H1 (cell line): ENCODE results near the gene ITIH1. TPM values are rescaled to one million over a fixed set of nuclear protein-coding genes. Genes with fewer than 3 reads are reported as not detected.

Experiments used
- CTCF ChIA-PET: fragments of 300-600 bp; sonication (Branson Sonifier 250); formaldehyde crosslinking; loops from one replicate; lab custom pipeline; 2021; ENCODE audit not compliant: partially characterized antibody; lab: Charles Lee
- POLR2A ChIA-PET: fragments of 300-600 bp; sonication (Branson Sonifier 250); formaldehyde crosslinking; loops from one replicate; lab custom pipeline; 2021; ENCODE audit warnings: inconsistent platforms; ENCODE audit not compliant: partially characterized antibody; lab: Charles Lee
- DNase-seq, 2 experiments: peaks; one replicate each; pipeline versions ENCODE4 v3.0.0 to v3.0.0-alpha.2; 2010 to 2022; ENCODE audit warnings: low spot score in 2 of 2, low read depth in 1 of 2, mixed read lengths in 1 of 2
- FAIRE-seq: peaks from 2 replicates; lab custom pipeline; 2011; peaks lifted over from hg19 to GRCh38; lab: Jason Lieb, UNC
- H2AFZ ChIP-seq: 2 replicates; pipeline ENCODE4 v1.8.1; 2012; ENCODE audit warnings: low read length, inconsistent platforms
- H2AK5ac ChIP-seq: 2 replicates; pipeline ENCODE4 v1.6.1; 2013; ENCODE audit warnings: low read depth, low read length
- H2BK120ac ChIP-seq: replicated peaks from 2 replicates; pipeline ENCODE3; 2013; ENCODE audit warnings: low read depth, low read length, inconsistent platforms
- H2BK12ac ChIP-seq: 2 replicates; pipeline ENCODE4 v1.6.1; 2013; ENCODE audit warnings: low read depth, low read length
- H2BK15ac ChIP-seq: 2 replicates; pipeline ENCODE4 v1.6.1; 2013; ENCODE audit warnings: low read length
- H2BK20ac ChIP-seq: 2 replicates; pipeline ENCODE4 v1.6.1; 2013; ENCODE audit warnings: low read length
- H2BK5ac ChIP-seq: 2 replicates; pipeline ENCODE4 v1.6.1; 2013; ENCODE audit warnings: low read depth, low read length
- H3K14ac ChIP-seq: 2 replicates; pipeline ENCODE4 v1.6.1; 2013; ENCODE audit warnings: inconsistent platforms; ENCODE audit not compliant: insufficient read length
- H3K18ac ChIP-seq: 2 replicates; pipeline ENCODE4 v1.6.1; 2013; ENCODE audit warnings: low read length; ENCODE audit errors: extremely low read depth
- H3K23ac ChIP-seq: 2 replicates; pipeline ENCODE4 v1.6.1; 2013; ENCODE audit warnings: inconsistent platforms; ENCODE audit not compliant: insufficient read length
- H3K23me2 ChIP-seq: 2 replicates; pipeline ENCODE4 v1.6.1; 2013; ENCODE audit warnings: low read depth, low read length
- H3K27ac ChIP-seq: 2 replicates; pipeline ENCODE4 v1.6.1; 2011; ENCODE audit warnings: low read depth, low read length, inconsistent platforms
- H3K27me3 ChIP-seq, 4 experiments: replicated peaks in 1 of 4; 1 replicate in 1 of 4; 2 replicates in 3 of 4; pipeline versions ENCODE4 v1.6.1 to v1.8.1; 2011 to 2013; ENCODE audit warnings: low read length in 3 of 4, mild to moderate bottlenecking in 3 of 4, inconsistent platforms in 2 of 4, mixed read lengths in 2 of 4, moderate library complexity in 1 of 4; ENCODE audit not compliant: control insufficient read depth in 3 of 4, insufficient read depth in 3 of 4; ENCODE audit errors: extremely low read depth in 1 of 4
- H3K36me3 ChIP-seq, 4 experiments: 2 replicates each; pipeline versions ENCODE4 v1.6.1 to v1.8.1; 2011 to 2013; ENCODE audit warnings: mild to moderate bottlenecking in 4 of 4, low read length in 3 of 4, moderate library complexity in 2 of 4, control low read depth in 1 of 4, inconsistent platforms in 1 of 4; ENCODE audit not compliant: insufficient read depth in 4 of 4, control insufficient read depth in 2 of 4
- H3K4ac ChIP-seq: replicated peaks from 2 replicates; pipeline ENCODE3; 2013; ENCODE audit warnings: low read length, low read depth, mixed read lengths, inconsistent platforms; ENCODE audit not compliant: insufficient read length
- H3K4me1 ChIP-seq, 4 experiments: replicated peaks in 1 of 4; 1 replicate in 1 of 4; 2 replicates in 3 of 4; pipeline versions ENCODE4 v1.6.1 to v1.8.1; 2011 to 2013; ENCODE audit warnings: low read length in 3 of 4, inconsistent platforms in 2 of 4, mixed read lengths in 1 of 4; ENCODE audit not compliant: insufficient read depth in 4 of 4, control insufficient read depth in 3 of 4
- H3K4me2 ChIP-seq, 2 experiments: 2 replicates each; pipeline versions ENCODE4 v1.6.1 to v1.8.1; 2011 to 2013; ENCODE audit warnings: low read depth in 2 of 2, low read length in 2 of 2, control low read depth in 1 of 2, inconsistent platforms in 1 of 2, mild to moderate bottlenecking in 1 of 2; ENCODE audit not compliant: insufficient read depth in 1 of 2
- H3K4me3 ChIP-seq, 4 experiments: fragments of 200-600, 300-600 bp in 1 of 4; sonication (generic), shearing (Covaris generic), sonication (Bioruptor Twin) in 1 of 4; 2 replicates each; pipeline versions ENCODE4 v1.5.1 to v1.8.1; 2011 to 2016; ENCODE audit warnings: low read length in 4 of 4, low read depth in 3 of 4, control low read depth in 2 of 4, inconsistent platforms in 2 of 4, mild to moderate bottlenecking in 2 of 4, mixed read lengths in 1 of 4, moderate library complexity in 1 of 4; ENCODE audit not compliant: insufficient read depth in 2 of 4; ENCODE audit errors: extremely low read depth in 1 of 4
- H3K56ac ChIP-seq: replicated peaks from 2 replicates; pipeline ENCODE3; 2013; ENCODE audit warnings: low read depth, mild to moderate bottlenecking, mixed read lengths, low read length, inconsistent platforms; ENCODE audit not compliant: insufficient read length
- H3K79me1 ChIP-seq: 2 replicates; pipeline ENCODE4 v1.6.1; 2013; ENCODE audit warnings: low read depth, low read length, control low read depth
- H3K79me2 ChIP-seq, 2 experiments: 2 replicates each; pipeline versions ENCODE4 v1.6.1 to v1.8.1; 2012 to 2013; ENCODE audit warnings: low read length in 2 of 2, mild to moderate bottlenecking in 2 of 2, inconsistent platforms in 1 of 2; ENCODE audit not compliant: insufficient read depth in 2 of 2, control insufficient read depth in 1 of 2
- H3K9ac ChIP-seq, 4 experiments: replicated peaks in 1 of 4; 1 replicate in 1 of 4; 2 replicates in 3 of 4; pipeline versions ENCODE4 v1.6.1 to v1.8.1; 2011 to 2013; ENCODE audit warnings: low read depth in 3 of 4, low read length in 3 of 4, control low read depth in 2 of 4, mild to moderate bottlenecking in 2 of 4, moderate library complexity in 2 of 4, inconsistent platforms in 1 of 4; ENCODE audit errors: extremely low read depth in 1 of 4
- H3K9me3 ChIP-seq, 2 experiments: 2 replicates each; pipeline versions ENCODE4 v1.6.1 to v1.8.1; 2012 to 2013; ENCODE audit warnings: mild to moderate bottlenecking in 2 of 2, moderate library complexity in 2 of 2, control low read depth in 1 of 2, inconsistent platforms in 1 of 2, low read depth in 1 of 2, low read length in 1 of 2, mixed read lengths in 1 of 2; ENCODE audit not compliant: insufficient read depth in 2 of 2
- H4K20me1 ChIP-seq, 2 experiments: replicated peaks in 1 of 2; 2 replicates each; pipeline versions ENCODE3 to v1.8.1; 2011 to 2013; ENCODE audit warnings: inconsistent platforms in 2 of 2, low read length in 2 of 2, mild to moderate bottlenecking in 1 of 2; ENCODE audit not compliant: insufficient read depth in 2 of 2, control insufficient read depth in 1 of 2
- H4K5ac ChIP-seq: 2 replicates; pipeline ENCODE4 v1.6.1; 2013; ENCODE audit warnings: low read length, low read depth, mixed read lengths, inconsistent platforms; ENCODE audit not compliant: insufficient read length
- H4K8ac ChIP-seq: 2 replicates; pipeline ENCODE4 v1.8.0; 2013; ENCODE audit warnings: mild to moderate bottlenecking, moderate library complexity, low read length, inconsistent platforms; ENCODE audit not compliant: insufficient read depth; ENCODE audit errors: extremely low read depth
- H4K91ac ChIP-seq: replicated peaks from 2 replicates; pipeline ENCODE3; 2013; ENCODE audit warnings: low read length, mixed read lengths, inconsistent platforms; ENCODE audit not compliant: insufficient read length
- ASH2L ChIP-seq: fragments of 200-600, 300-600 bp; sonication (generic); IDR thresholded peaks from one replicate; pipeline ENCODE4 v1.7.1; 2017; ENCODE audit warnings: low read length
- CHD1 ChIP-seq: IDR thresholded peaks from 2 replicates; pipeline ENCODE4 v1.6.1; 2012; ENCODE audit warnings: low read depth, low read length, improper control_type of control experiment
- CHD2 ChIP-seq: IDR thresholded peaks from 2 replicates; pipeline ENCODE4 v1.6.1; 2012; ENCODE audit warnings: low read length, improper control_type of control experiment
- EGR1 ChIP-seq: IDR thresholded peaks from 2 replicates; pipeline ENCODE4 v1.6.1; 2011; ENCODE audit warnings: low read depth, low read length, borderline replicate concordance
- JUN ChIP-seq: IDR thresholded peaks from 2 replicates; pipeline ENCODE4 v1.6.1; 2011; ENCODE audit warnings: low read depth, mild to moderate bottlenecking, improper control_type of control experiment, low read length
- KDM1A ChIP-seq: fragments of 200-600, 300-600 bp; sonication (generic); IDR thresholded peaks from 2 replicates; pipeline ENCODE4 v1.7.1; 2016; ENCODE audit warnings: mild to moderate bottlenecking, low read length, borderline replicate concordance
- KDM5A ChIP-seq: fragments of 200-600 bp; IDR thresholded peaks from 2 replicates; pipeline ENCODE4 v1.7.1; 2012; ENCODE audit warnings: mild to moderate bottlenecking, low read length, inconsistent platforms, mixed read lengths
- MAX ChIP-seq: IDR thresholded peaks from 2 replicates; pipeline ENCODE4 v1.6.1; 2012; ENCODE audit warnings: inconsistent platforms
- SIRT6 ChIP-seq: IDR thresholded peaks from one replicate; pipeline ENCODE4 v1.7.1; 2012; ENCODE audit warnings: low read length, inconsistent platforms
- WGBS, 2 experiments: shearing (Covaris generic) in 1 of 2; methylation state at CpG; one replicate each; pipeline versions ENCODE4 v1.1.6 to v1.1.7; 2013 to 2015; ENCODE audit warnings: low lambda C conversion rate in 2 of 2, mixed read lengths in 2 of 2, inconsistent platforms in 1 of 2, low coverage in 1 of 2, missing lambda C conversion rate in 1 of 2; ENCODE audit not compliant: insufficient replicate concordance in 2 of 2, insufficient coverage in 1 of 2, insufficient read length in 1 of 2; ENCODE audit errors: extremely low coverage in 1 of 2, missing lambda C conversion rate in 1 of 2; 5-methylcytosine and 5-hydroxymethylcytosine counted together
- polyA plus RNA-seq, 7 experiments: library from polyadenylated mRNA; depleted of rRNA in 3 of 7; stranded (reverse) in 5 of 7; unstranded in 2 of 7; fragments of >200 nt in 5 of 7; fragments of 200-250 nt in 2 of 7; gene quantifications; 1 replicate in 5 of 7; 2 replicates in 1 of 7; 4 replicates in 1 of 7; pipeline versions ENCODE4 v1.2.1 to v1.2.3, GENCODE V29; 2011 to 2013; ENCODE audit warnings: missing spikeins in 2 of 7, mixed read lengths in 2 of 7
- total RNA-seq: library from RNA; stranded (reverse); fragmentation: NEBNext Ultra II Directional; extraction: Animal tissue kit (Norgen Biotek cat#: 25700); gene quantifications from 2 replicates; pipeline ENCODE4 v1.2.1, GENCODE V29; 2021

Gene ITIH1
- total and polyA plus RNA-seq, 2 of the 8 experiments (the other 6 are each of a cell fraction or from before 2014, with no cell fraction given), result not detected

DNA sequence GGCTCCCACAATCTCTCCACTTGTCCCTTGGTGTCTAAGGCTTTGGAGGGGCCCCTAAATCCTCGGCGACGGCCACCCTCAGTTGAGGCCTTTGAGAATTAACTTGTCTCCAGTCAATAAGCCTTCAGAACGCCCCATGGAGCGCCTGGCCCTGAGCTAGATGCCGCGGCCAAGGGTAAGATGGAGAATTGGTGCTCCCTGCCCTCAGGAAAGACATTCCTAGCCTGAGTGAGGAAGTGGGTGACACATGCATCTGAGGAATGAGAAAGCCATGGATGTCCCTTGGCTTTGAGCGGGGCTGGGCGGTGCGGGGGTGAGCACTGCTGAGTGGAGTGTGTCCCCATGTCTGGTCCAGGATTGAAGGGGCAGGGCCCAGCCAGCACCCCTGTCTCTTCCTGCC is 39.8 kb downstream of the ITIH1 start:
- FAIRE-seq (no peak), DNase-seq (no peak)
- no peaks in the 10 kb centered on the region for H3K79me1 ChIP-seq
- POLR2A ChIA-PET, result no interaction called here
- H4K5ac ChIP-seq, result no peak overlapping the region
- no peak overlapping the region for H3K18ac ChIP-seq
- no peak overlapping the region for H4K8ac ChIP-seq
- no peaks in the 10 kb centered on the region for H3K9me3 ChIP-seq
- H3K36me3 ChIP-seq, result no peaks in the 10 kb centered on the region
- no peak overlapping the region for H2BK12ac ChIP-seq
- no peak overlapping the region for H3K56ac ChIP-seq
- CTCF ChIA-PET, result interaction anchor here (0.6 to 7.5 kb wide), 7 partner anchors 9 to 1898 kb away, joined by 3 to 86 read pairs (median 3); partner anchors contain the start of gene ITIH4
- H3K27me3 ChIP-seq, result no peaks in the 10 kb centered on the region
- no peak overlapping the region for H3K14ac ChIP-seq
- H4K91ac ChIP-seq, result no peak overlapping the region
- 87% methylated on average over 10 of the region's 10 CpGs; no CpG with 5 or more reads in 1 of the 2 experiments for WGBS, 2 experiments
- H3K23ac ChIP-seq, result no peak overlapping the region
- H2BK15ac ChIP-seq, result no peak overlapping the region
- no peak overlapping the region for H2BK5ac ChIP-seq
- no peaks in the 10 kb centered on the region for H3K79me2 ChIP-seq
- no peak overlapping the region for H2AK5ac ChIP-seq
- H3K4me1 ChIP-seq, result peaks cover 0 to 6% (median 3%) of the 10 kb centered on the region in 4 experiments; a peak in 2 of 7 replicates
- no peaks in the 10 kb centered on the region for H3K23me2 ChIP-seq
- TF ChIP-seq ASH2L (no peak), EGR1 (no peak), MAX (no peak), JUN (no peak), KDM1A (no peak), KDM5A (no peak), CHD2 (no peak), CHD1 (no peak), SIRT6 (no peak)
- H2BK20ac ChIP-seq, result no peak overlapping the region
- H3K4me2 ChIP-seq, result no peak overlapping the region
- H2AFZ ChIP-seq, result no peak overlapping the region
- H4K20me1 ChIP-seq, result no peaks in the 10 kb centered on the region
- no peak overlapping the region for H3K4ac ChIP-seq
- H3K27ac ChIP-seq, result no peak overlapping the region
- H3K9ac ChIP-seq, result no peak overlapping the region
- H3K4me3 ChIP-seq, result no peak overlapping the region
- no peak overlapping the region for H2BK120ac ChIP-seq
